Natural killer cell (primary cell): ENCODE results near the gene ZNF750. TPM values are rescaled to one million over a fixed set of nuclear protein-coding genes. Genes with fewer than 3 reads are reported as not detected.
A peak's percentile ranks its signal among the peaks of the same experiment; 100 is the strongest.

Experiments
- ATAC-seq, 3 donors: fragments of 150-1000 bp in 2 of 3; fragments of 200-7000 bp in 1 of 3; cut with Tn5 transposase; 1 replicate in 1 of 3; 2 replicates in 2 of 3; pipeline ENCODE4 v1.10.0; 2021; ENCODE audit warnings: mild to moderate bottlenecking in 2 of 3, moderate library complexity in 2 of 3
- DNase-seq, 2 donors: peaks; one replicate each; pipeline versions ENCODE4 v3.0.0 to v3.0.0-alpha.2; 2013 to 2021; ENCODE audit warnings: mixed read lengths in 1 of 2
- H3K27ac ChIP-seq: one replicate; pipeline ENCODE4 v1.5.1; 2013; ENCODE audit warnings: mild to moderate bottlenecking, low read length
- H3K27me3 ChIP-seq: one replicate; pipeline ENCODE4 v1.6.1; 2013; ENCODE audit warnings: low read length; ENCODE audit not compliant: control insufficient read depth, insufficient read depth
- H3K36me3 ChIP-seq: one replicate; pipeline ENCODE4 v1.6.1; 2013; ENCODE audit warnings: low read length; ENCODE audit not compliant: control insufficient read depth, insufficient read depth
- H3K4me1 ChIP-seq: one replicate; pipeline ENCODE4 v1.6.1; 2013; ENCODE audit warnings: low read length; ENCODE audit not compliant: control insufficient read depth, insufficient read depth
- H3K4me3 ChIP-seq: one replicate; pipeline ENCODE4 v1.5.1; 2013; ENCODE audit warnings: low read length
- H3K9me3 ChIP-seq: one replicate; pipeline ENCODE4 v1.6.1; 2013; ENCODE audit warnings: low read length; ENCODE audit not compliant: control insufficient read depth, insufficient read depth
- H3K27ac Mint-ChIP-seq, 2 donors: one replicate each; pipeline ENCODE4 v1.8.0; 2022; ENCODE audit warnings: mild to moderate bottlenecking in 2 of 2, mixed read lengths in 2 of 2, moderate library complexity in 1 of 2
- H3K27me3 Mint-ChIP-seq, 2 donors: one replicate each; pipeline ENCODE4 v1.8.0; 2022; ENCODE audit warnings: low read depth in 2 of 2, mixed read lengths in 2 of 2
- H3K36me3 Mint-ChIP-seq: one replicate; pipeline ENCODE4 v1.8.0; 2022; ENCODE audit warnings: mixed read lengths
- H3K4me1 Mint-ChIP-seq, 2 donors: one replicate each; pipeline ENCODE4 v1.8.0; 2022; ENCODE audit warnings: mixed read lengths in 2 of 2
- H3K4me3 Mint-ChIP-seq: one replicate; pipeline ENCODE4 v1.8.0; 2022; ENCODE audit warnings: mild to moderate bottlenecking, moderate library complexity, mixed read lengths
- H3K9me3 Mint-ChIP-seq, 2 donors: one replicate each; pipeline ENCODE4 v1.8.0; 2022; ENCODE audit warnings: mixed read lengths in 2 of 2
- CTCF ChIP-seq: fragments of 200-600 bp; IDR thresholded peaks from one replicate; pipeline ENCODE4 v1.8.0; 2022; ENCODE audit warnings: antibody characterized with exemption
- WGBS: methylation state at CpG from one replicate; pipeline ENCODE4 v1.1.7; 2013; ENCODE audit warnings: missing lambda C conversion rate; ENCODE audit not compliant: insufficient coverage; 5-methylcytosine and 5-hydroxymethylcytosine counted together
- intact Hi-C: fragments of 100-400 bp; cut with micrococcal nuclease; formaldehyde crosslinking; loops from one replicate; pipeline ENCODE4 v1.14.2; 2022
- total RNA-seq, 4 donors: library from RNA; stranded (reverse); fragments of 120-200 nt in 1 of 4; gene quantifications; one replicate each; pipeline versions ENCODE4 v1.2.3 to v1.2.4, GENCODE V29; 2013 to 2022

ZNF750 gene
- total RNA-seq, 3 donors from 2014 or later (not counting 1 experiment from before 2014, with no cell fraction given) = not detected

DNA sequence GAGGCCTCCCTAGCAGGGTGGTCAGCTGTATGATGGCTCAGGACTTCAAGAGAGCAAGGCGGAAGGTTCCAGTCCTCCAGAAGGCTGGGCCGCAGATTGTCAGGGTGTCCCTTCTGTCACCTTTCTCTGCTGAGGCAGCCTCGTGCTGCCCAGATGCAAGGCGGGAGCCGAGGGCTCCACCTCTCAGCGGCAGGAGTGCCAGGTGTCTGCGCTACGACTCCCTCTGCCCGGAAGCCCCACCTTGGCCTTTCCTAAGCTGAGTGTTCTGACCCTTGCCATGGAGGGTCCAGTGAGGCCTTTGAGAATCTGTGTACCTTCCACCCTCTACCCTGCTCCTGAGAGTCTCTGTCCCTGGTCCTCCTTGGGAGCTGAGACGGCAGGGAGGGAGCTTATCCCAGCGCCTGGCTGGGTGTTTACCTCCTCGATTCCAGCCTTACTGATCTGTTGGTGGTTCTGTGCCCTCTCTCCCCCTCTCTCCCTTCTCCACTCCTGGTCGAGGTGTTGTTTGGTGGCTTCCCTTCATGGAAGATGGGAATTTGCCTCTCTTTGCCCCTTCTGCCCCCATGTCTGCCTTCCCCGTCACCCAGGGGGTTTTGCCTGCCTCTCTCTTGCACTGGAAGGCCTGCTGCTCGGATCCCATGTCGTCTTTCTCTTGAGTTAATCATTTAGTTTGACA is 2.2 kb upstream of the ZNF750 start:
- no peak overlapping the region for H3K4me3 ChIP-seq
- ATAC-seq = no peak
- WGBS = 94% methylated on average over 15 of the region's 16 CpGs

DNA sequence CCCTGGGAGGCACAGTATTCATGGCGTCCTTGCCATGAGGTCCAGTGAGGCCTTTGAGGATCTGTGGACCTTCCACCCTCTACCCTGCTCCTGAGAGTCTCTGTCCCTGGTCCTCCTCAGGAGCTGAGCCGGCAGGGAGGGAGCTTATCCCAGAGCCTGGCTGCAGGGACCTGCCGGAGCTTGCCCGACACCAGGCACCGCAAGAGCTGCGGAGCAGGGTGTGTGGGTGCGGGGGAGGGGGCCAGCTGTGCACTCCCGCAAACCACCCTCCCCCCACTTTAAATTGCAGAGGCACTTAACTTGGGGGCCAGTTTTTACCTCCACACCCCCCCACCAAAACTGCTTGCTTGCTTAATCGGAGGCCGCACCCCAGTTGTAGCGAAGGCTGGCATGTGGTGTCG is 609 bp upstream of the ZNF750 start:
- intact Hi-C loops = no loop called here
- H3K36me3 ChIP-seq = no peaks in the 10 kb centered on the region
- H3K9me3 ChIP-seq = no peaks in the 10 kb centered on the region
- no peak overlapping the region for H3K4me3 ChIP-seq
- H3K27me3 ChIP-seq = no peaks in the 10 kb centered on the region
- Mint-ChIP-seq H3K27ac (no peak overlapping the region), H3K9me3 (no peaks in the 10 kb centered on the region), H3K36me3 (no peaks in the 10 kb centered on the region), H3K4me3 (no peak overlapping the region), H3K4me1 (peaks cover 20 to 21% of the 10 kb centered on the region in 2 donors), H3K27me3 (no peaks in the 10 kb centered on the region)
- peaks cover 13% of the 10 kb centered on the region for H3K4me1 ChIP-seq
- no peak overlapping the region for H3K27ac ChIP-seq
- DNase-seq = no peak
- TF ChIP-seq CTCF = no peak
- 94% methylated on average over 12 of the region's 12 CpGs for WGBS
- ATAC-seq = no peak

More for the DNA sequence above, 2.2 kb upstream of the ZNF750 start:
- H3K27ac ChIP-seq = no peak overlapping the region
- H3K4me1 Mint-ChIP-seq = peaks cover 14 to 15% of the 10 kb centered on the region in 2 donors
- no peak for DNase-seq
- H3K36me3 Mint-ChIP-seq = no peaks in the 10 kb centered on the region
- intact Hi-C loops = no loop called here
- no peaks in the 10 kb centered on the region for H3K27me3 Mint-ChIP-seq
- no peaks in the 10 kb centered on the region for H3K9me3 Mint-ChIP-seq
- H3K4me1 ChIP-seq = peaks cover 9% of the 10 kb centered on the region
- no peaks in the 10 kb centered on the region for H3K27me3 ChIP-seq
- H3K36me3 ChIP-seq = no peaks in the 10 kb centered on the region
- H3K27ac Mint-ChIP-seq = peak overlapping the region in 1 of 2 donors; percentile 21
- H3K4me3 Mint-ChIP-seq = no peak overlapping the region
- H3K9me3 ChIP-seq = no peaks in the 10 kb centered on the region
- no peak for TF ChIP-seq CTCF

DNA sequence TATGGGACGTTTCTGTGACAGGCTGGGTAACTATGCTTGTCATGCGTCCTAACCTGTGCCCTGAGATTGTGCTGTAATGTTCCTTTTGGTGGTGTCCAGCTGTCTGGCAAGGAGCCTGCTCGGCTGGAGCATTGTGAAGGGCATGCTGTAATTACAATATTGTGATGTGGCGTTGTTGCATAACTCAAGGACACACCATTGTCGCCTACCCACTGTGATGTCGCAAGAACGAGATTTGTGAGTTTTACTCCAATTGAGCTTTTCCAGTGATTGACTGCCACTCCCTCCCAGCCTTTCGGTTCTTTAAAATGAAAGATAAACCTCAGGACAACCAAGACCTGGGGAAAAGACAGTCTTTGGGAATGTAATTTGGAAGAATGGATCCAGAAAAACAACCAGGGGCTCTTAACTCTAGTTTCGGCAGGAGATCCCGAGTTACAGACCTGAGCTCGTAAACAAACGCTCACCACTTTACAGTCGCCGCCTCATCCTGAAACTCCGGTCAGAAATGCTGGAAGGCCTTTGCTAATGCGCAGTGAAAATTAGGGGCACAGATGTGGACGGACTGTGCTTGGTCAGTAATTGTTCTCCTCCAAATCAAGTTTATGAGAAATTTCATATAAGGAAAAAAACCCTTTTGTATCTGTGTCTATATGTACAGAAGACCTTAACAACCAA is 1.3 kb downstream of the ZNF750 start:
- Histone ChIP-seq H3K36me3 (no peaks in the 10 kb centered on the region), H3K9me3 (no peaks in the 10 kb centered on the region), H3K4me3 (no peak overlapping the region), H3K27ac (no peak overlapping the region), H3K4me1 (peaks cover 13% of the 10 kb centered on the region), H3K27me3 (no peaks in the 10 kb centered on the region)
- no peak overlapping the region for H3K4me3 Mint-ChIP-seq
- no peaks in the 10 kb centered on the region for H3K27me3 Mint-ChIP-seq
- H3K36me3 Mint-ChIP-seq = no peaks in the 10 kb centered on the region
- peaks cover 20 to 21% of the 10 kb centered on the region in 2 donors for H3K4me1 Mint-ChIP-seq
- DNase-seq = no peak
- ATAC-seq = no peak
- TF ChIP-seq CTCF = no peak
- intact Hi-C loops = no loop called here
- no peaks in the 10 kb centered on the region for H3K9me3 Mint-ChIP-seq
- peak overlapping the region; percentile 62 to 73 for H3K27ac Mint-ChIP-seq
- WGBS = 94% methylated on average over 17 of the region's 17 CpGs
